Measurements from ENCODE around the gene MEF2C. TPM values are rescaled to one million over a fixed set of nuclear protein-coding genes. Genes with fewer than 3 reads are reported as not detected.

MEF2C gene
- total and polyA plus RNA-seq, 4 donors = 27.4 to 77.9 (median 46.3) TPM

DNA sequence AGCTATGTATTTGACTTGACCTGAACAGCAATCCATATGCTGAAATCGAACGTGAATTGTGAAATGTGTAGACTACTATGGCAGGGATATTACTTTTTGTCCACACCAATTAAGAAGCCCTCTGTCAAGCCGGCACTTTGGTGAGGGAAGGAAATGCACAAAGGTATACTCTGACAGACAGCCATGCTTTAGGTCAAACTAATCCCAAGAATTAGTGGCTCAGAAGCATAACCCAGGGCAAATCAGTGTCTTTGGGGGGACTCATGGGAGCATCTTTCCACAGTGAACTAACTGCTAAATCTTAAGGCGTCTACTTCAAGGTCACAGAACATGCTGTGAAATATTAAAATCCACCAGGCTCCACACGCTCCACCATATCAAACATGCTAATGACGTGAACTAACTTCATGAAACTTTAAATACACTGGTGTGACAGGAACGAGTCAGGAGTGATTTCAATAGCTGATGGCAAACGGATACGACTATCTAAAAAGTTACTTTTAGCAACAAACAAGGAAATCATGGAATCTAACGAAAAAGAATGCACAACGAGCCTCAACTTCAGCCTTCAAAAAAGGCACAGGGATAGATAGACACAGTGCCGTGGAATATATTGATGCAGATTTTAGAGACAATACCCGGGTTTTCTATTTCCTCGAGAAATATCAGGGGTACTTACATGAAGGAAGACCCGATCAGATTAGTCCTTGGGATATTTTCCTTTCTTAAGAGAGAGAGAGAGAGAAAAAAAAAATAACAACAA lies 527 bp downstream of the MEF2C start:
- H3K36me3 ChIP-seq (ENCODE audit: control insufficient read depth, insufficient read depth, low read length) = no peaks in the 10 kb centered on the region
- peak overlapping the region; percentile 90 for H3K27ac ChIP-seq (ENCODE audit: low read depth, low read length)
- DNase-seq (ENCODE audit: low read depth in 4 of 6, low spot score in 6 of 6) = peak in 1 of 6 donors; percentile 42
- H3K4me1 ChIP-seq (ENCODE audit: control insufficient read depth, insufficient read depth, low read length) = no peaks in the 10 kb centered on the region
- H3K27me3 ChIP-seq (ENCODE audit: control insufficient read depth, insufficient read depth, low read length) = peaks cover 4% of the 10 kb centered on the region
- peak overlapping the region; percentile 87 for H3K4me3 ChIP-seq (ENCODE audit: low read depth, low read length)
- no CpG with 5 or more reads among the region's 15 CpGs for WGBS (ENCODE audit: insufficient coverage)
- H3K9me3 ChIP-seq (ENCODE audit: control insufficient read depth, insufficient read depth, low read length) = no peaks in the 10 kb centered on the region

DNA sequence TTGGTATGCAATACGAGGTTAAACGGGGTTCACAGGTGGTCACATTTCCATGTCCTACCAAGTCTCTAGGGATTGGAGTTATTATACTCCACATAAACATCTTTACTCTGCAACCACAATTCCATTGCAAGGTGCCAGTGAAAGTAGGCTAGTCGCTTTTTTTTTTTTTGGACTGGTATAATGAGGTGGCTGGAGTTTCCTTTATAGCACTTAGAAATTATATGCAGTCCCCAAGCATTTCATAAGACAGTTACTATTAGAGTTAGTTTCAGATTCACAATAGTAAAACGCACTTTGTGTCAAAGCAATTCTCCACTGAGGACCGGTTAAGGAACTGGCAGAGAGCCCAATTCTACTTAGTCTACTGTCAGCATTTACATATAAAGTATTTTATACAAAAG lies 1.4 kb downstream of the MEF2C start:
- WGBS (ENCODE audit: insufficient coverage) = no CpG with 5 or more reads among the region's 5 CpGs
- no peaks in the 10 kb centered on the region for H3K36me3 ChIP-seq (ENCODE audit: control insufficient read depth, insufficient read depth, low read length)
- peak overlapping the region; percentile 87 for H3K4me3 ChIP-seq (ENCODE audit: low read depth, low read length)
- DNase-seq (ENCODE audit: low read depth in 4 of 6, low spot score in 6 of 6) = peak in 1 of 6 donors; percentile 69
- H3K4me1 ChIP-seq (ENCODE audit: control insufficient read depth, insufficient read depth, low read length) = no peaks in the 10 kb centered on the region
- peaks cover 4% of the 10 kb centered on the region for H3K27me3 ChIP-seq (ENCODE audit: control insufficient read depth, insufficient read depth, low read length)
- no peaks in the 10 kb centered on the region for H3K9me3 ChIP-seq (ENCODE audit: control insufficient read depth, insufficient read depth, low read length)
- no peak overlapping the region for H3K27ac ChIP-seq (ENCODE audit: low read depth, low read length)

DNA sequence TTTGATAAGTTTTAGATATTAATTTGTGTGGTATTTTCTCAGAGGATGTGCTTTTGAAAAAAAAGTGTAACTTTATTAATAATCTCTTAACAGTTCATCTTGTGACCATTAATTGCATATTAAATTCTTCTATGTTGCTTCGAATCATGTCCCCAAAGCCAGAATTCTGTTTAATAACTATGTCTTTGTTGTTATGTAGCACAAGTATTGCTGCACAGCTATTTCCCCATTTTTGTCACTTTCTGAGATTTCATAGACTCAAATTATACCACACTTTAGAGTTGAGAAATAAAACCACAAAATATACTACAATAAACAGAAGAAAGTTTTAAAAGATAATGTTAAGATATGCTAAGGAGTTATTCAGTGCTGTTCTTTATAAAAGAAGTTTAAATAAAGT lies 2.8 kb downstream of the MEF2C start:
- Histone ChIP-seq H3K27ac (ENCODE audit: low read depth, low read length) (peak overlapping the region; percentile 19), H3K36me3 (ENCODE audit: control insufficient read depth, insufficient read depth, low read length) (no peaks in the 10 kb centered on the region), H3K4me1 (ENCODE audit: control insufficient read depth, insufficient read depth, low read length) (no peaks in the 10 kb centered on the region), H3K9me3 (ENCODE audit: control insufficient read depth, insufficient read depth, low read length) (no peaks in the 10 kb centered on the region), H3K4me3 (ENCODE audit: low read depth, low read length) (peak overlapping the region; percentile 87), H3K27me3 (ENCODE audit: control insufficient read depth, insufficient read depth, low read length) (peaks cover 3% of the 10 kb centered on the region)
- WGBS (ENCODE audit: insufficient coverage) = no CpG with 5 or more reads among the region's 1 CpG
- no peak for DNase-seq (ENCODE audit: low read depth in 4 of 6, low spot score in 6 of 6)

DNA sequence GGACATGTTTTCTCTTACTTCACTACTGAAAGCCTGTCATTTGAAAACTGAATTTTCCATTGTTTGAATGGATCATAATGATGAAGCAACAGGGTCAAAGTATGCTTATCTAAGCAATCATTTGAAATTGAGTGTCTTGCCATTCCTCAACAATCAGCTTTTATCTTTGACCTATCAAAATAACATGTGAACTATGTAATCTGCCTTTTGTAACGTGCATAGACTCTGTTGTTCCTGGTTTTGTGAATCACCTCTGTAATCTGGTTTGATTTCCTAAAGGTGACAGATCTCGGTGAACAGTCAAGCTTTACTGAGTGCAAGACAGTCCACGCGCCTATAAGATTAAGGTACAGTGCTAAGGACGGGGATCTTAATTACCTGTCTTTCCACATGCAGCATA lies 3.3 kb downstream of the MEF2C start:
- H3K4me1 ChIP-seq (ENCODE audit: control insufficient read depth, insufficient read depth, low read length) = no peaks in the 10 kb centered on the region
- no peaks in the 10 kb centered on the region for H3K36me3 ChIP-seq (ENCODE audit: control insufficient read depth, insufficient read depth, low read length)
- H3K27me3 ChIP-seq (ENCODE audit: control insufficient read depth, insufficient read depth, low read length) = no peaks in the 10 kb centered on the region
- H3K27ac ChIP-seq (ENCODE audit: low read depth, low read length) = no peak overlapping the region
- WGBS (ENCODE audit: insufficient coverage) = 67% methylated on average over 4 of the region's 5 CpGs
- peak overlapping the region; percentile 87 for H3K4me3 ChIP-seq (ENCODE audit: low read depth, low read length)
- no peaks in the 10 kb centered on the region for H3K9me3 ChIP-seq (ENCODE audit: control insufficient read depth, insufficient read depth, low read length)
- DNase-seq (ENCODE audit: low read depth in 4 of 6, low spot score in 6 of 6) = no peak

DNA sequence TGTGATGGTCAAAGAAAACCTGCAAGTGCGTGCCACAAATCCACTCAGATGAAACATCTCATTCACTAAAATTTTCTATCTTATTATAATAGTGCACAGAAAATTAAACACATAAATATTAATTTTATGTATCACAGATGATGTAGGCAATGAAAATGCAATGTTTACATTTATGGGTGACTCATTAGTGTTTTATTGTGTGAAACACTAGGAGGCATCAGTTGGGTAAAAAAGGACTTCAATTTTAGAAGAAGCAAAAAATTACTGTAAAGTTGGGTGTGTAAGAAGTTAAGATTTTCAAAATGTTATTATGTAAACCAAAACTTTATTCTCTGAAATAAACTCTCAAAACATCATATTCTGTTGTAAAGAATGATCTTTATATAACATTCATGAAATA lies 4.0 kb downstream of the MEF2C start:
- WGBS (ENCODE audit: insufficient coverage) = no CpG with 5 or more reads among the region's 1 CpG
- H3K36me3 ChIP-seq (ENCODE audit: control insufficient read depth, insufficient read depth, low read length) = no peaks in the 10 kb centered on the region
- no peaks in the 10 kb centered on the region for H3K4me1 ChIP-seq (ENCODE audit: control insufficient read depth, insufficient read depth, low read length)
- H3K9me3 ChIP-seq (ENCODE audit: control insufficient read depth, insufficient read depth, low read length) = no peaks in the 10 kb centered on the region
- H3K4me3 ChIP-seq (ENCODE audit: low read depth, low read length) = no peak overlapping the region
- no peaks in the 10 kb centered on the region for H3K27me3 ChIP-seq (ENCODE audit: control insufficient read depth, insufficient read depth, low read length)
- H3K27ac ChIP-seq (ENCODE audit: low read depth, low read length) = no peak overlapping the region
- DNase-seq (ENCODE audit: low read depth in 4 of 6, low spot score in 6 of 6) = no peak

DNA sequence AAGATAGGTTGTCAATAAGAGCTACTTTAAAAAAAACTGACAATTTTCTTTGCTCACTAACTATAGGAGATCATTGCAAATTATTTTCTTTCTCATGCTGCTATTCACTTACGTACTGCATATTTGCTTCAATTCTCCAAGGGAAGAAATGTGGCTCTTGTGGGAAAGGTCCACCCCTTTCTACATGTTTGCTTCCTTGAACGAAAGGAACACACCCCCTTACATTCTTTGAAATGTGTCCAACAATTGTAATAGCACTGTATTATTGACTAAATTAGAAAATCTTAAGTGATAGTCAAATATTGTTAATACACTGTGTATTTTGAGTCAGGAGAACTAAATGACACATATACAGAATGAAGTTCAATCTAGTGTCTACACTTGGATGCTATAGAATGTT lies 5.2 kb downstream of the MEF2C start:
- H3K4me3 ChIP-seq (ENCODE audit: low read depth, low read length) = no peak overlapping the region
- H3K9me3 ChIP-seq (ENCODE audit: control insufficient read depth, insufficient read depth, low read length) = no peaks in the 10 kb centered on the region
- no peaks in the 10 kb centered on the region for H3K4me1 ChIP-seq (ENCODE audit: control insufficient read depth, insufficient read depth, low read length)
- H3K27ac ChIP-seq (ENCODE audit: low read depth, low read length) = no peak overlapping the region
- H3K27me3 ChIP-seq (ENCODE audit: control insufficient read depth, insufficient read depth, low read length) = no peaks in the 10 kb centered on the region
- no CpG with 5 or more reads among the region's 2 CpGs for WGBS (ENCODE audit: insufficient coverage)
- no peak for DNase-seq (ENCODE audit: low read depth in 4 of 6, low spot score in 6 of 6)
- H3K36me3 ChIP-seq (ENCODE audit: control insufficient read depth, insufficient read depth, low read length) = no peaks in the 10 kb centered on the region

DNA sequence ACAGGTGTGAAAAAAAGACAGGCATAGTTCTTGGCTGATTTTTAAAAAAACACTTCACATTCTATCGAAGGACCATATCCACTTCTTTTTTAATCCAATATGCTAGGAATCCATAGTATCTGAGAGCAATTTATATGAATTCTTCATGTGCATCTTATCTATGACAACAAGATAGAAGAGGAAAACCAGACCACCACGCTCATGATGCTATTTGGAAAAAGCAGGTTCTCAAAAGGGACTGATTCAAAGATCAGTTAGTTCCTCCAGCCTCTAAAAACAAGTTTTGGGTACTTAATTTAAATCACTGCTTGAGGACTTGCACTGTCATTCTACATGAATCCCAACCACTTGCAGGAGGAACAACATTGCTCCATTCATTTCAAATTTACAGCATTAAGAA lies 6.3 kb downstream of the MEF2C start:
- no peaks in the 10 kb centered on the region for H3K4me1 ChIP-seq (ENCODE audit: control insufficient read depth, insufficient read depth, low read length)
- H3K9me3 ChIP-seq (ENCODE audit: control insufficient read depth, insufficient read depth, low read length) = no peaks in the 10 kb centered on the region
- H3K4me3 ChIP-seq (ENCODE audit: low read depth, low read length) = no peak overlapping the region
- H3K27me3 ChIP-seq (ENCODE audit: control insufficient read depth, insufficient read depth, low read length) = no peaks in the 10 kb centered on the region
- H3K36me3 ChIP-seq (ENCODE audit: control insufficient read depth, insufficient read depth, low read length) = no peaks in the 10 kb centered on the region
- no peak overlapping the region for H3K27ac ChIP-seq (ENCODE audit: low read depth, low read length)
- no peak for DNase-seq (ENCODE audit: low read depth in 4 of 6, low spot score in 6 of 6)
- WGBS (ENCODE audit: insufficient coverage) = no CpG with 5 or more reads among the region's 2 CpGs

DNA sequence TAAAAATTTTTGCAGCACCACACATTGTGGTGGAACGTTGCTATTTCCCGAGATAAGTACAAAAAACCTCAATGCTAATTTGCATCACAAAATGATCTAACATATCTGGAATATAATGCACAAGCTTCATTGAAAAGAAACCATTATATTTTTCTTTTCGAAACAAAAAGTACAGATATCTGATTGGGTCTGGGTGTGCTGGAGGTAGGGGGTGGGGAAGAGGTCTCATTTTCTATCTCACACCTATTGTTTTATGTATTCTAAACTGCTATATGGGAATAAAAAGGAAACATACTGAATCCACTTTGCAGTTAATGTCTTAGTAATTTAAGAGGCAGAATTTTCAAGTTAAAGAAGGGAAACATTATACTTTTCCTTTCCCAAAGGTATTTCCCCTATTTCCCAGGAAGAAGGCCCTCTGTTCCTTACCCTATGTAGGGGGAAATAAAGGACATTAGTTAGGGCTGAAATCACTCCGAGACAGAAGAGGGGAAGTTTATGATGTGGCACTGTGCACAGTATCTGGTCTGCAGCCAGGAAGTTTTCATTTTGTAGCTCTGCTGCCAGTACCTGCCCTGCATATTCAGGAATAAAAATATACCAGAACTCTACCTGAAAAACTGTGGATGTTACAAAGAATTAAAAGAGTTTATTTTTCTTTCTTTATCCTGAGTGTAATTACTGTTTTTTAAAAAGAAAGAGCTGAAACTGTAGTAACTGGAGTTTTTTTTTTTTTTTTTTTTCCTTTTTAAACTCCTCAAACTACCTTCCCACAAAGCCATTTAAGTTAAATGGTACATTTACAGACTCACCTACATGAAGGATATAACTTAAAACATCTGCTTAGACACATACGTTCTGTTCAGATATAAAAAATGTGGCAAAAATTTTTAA lies 7.4 kb downstream of the MEF2C start:
- H3K9me3 ChIP-seq (ENCODE audit: control insufficient read depth, insufficient read depth, low read length) = no peaks in the 10 kb centered on the region
- WGBS (ENCODE audit: insufficient coverage) = no CpG with 5 or more reads among the region's 5 CpGs
- peak overlapping the region; percentile 29 for H3K27ac ChIP-seq (ENCODE audit: low read depth, low read length)
- no peak for DNase-seq (ENCODE audit: low read depth in 4 of 6, low spot score in 6 of 6)
- no peaks in the 10 kb centered on the region for H3K4me1 ChIP-seq (ENCODE audit: control insufficient read depth, insufficient read depth, low read length)
- no peaks in the 10 kb centered on the region for H3K27me3 ChIP-seq (ENCODE audit: control insufficient read depth, insufficient read depth, low read length)
- no peaks in the 10 kb centered on the region for H3K36me3 ChIP-seq (ENCODE audit: control insufficient read depth, insufficient read depth, low read length)
- H3K4me3 ChIP-seq (ENCODE audit: low read depth, low read length) = no peak overlapping the region

DNA sequence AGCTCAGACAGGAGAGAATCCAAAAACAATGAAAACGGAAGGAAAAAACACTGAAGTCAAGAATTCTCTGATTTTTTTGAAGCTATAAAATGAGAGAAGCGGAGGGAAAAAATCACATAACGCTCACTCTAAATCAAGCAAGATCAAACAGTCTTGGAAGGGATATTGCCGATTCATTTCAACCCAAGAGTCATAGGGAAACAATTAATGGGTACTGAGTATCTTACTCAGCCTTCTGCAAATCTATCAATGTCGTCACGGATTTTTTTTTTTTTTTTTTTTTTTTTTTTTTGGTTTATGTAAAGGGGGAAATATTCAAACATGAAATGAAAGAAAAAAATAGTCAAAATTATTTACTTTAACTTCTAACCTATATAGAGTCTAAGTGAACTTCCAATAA lies 9.5 kb downstream of the MEF2C start:
- Histone ChIP-seq H3K36me3 (ENCODE audit: control insufficient read depth, insufficient read depth, low read length) (no peaks in the 10 kb centered on the region), H3K9me3 (ENCODE audit: control insufficient read depth, insufficient read depth, low read length) (no peaks in the 10 kb centered on the region), H3K4me3 (ENCODE audit: low read depth, low read length) (no peak overlapping the region), H3K27ac (ENCODE audit: low read depth, low read length) (no peak overlapping the region), H3K4me1 (ENCODE audit: control insufficient read depth, insufficient read depth, low read length) (no peaks in the 10 kb centered on the region), H3K27me3 (ENCODE audit: control insufficient read depth, insufficient read depth, low read length) (no peaks in the 10 kb centered on the region)
- DNase-seq (ENCODE audit: low read depth in 4 of 6, low spot score in 6 of 6) = no peak
- WGBS (ENCODE audit: insufficient coverage) = no CpG with 5 or more reads among the region's 6 CpGs
